ENCODE data around the gene IER3. TPM values are rescaled to one million over a fixed set of nuclear protein-coding genes. Genes with fewer than 3 reads are reported as not detected.

The IER3 gene
- total and polyA plus RNA-seq, 2 of the 13 experiments (the other 11 are each of a cell fraction or from before 2014, with no cell fraction given): 51.1 to 131 TPM

DNA sequence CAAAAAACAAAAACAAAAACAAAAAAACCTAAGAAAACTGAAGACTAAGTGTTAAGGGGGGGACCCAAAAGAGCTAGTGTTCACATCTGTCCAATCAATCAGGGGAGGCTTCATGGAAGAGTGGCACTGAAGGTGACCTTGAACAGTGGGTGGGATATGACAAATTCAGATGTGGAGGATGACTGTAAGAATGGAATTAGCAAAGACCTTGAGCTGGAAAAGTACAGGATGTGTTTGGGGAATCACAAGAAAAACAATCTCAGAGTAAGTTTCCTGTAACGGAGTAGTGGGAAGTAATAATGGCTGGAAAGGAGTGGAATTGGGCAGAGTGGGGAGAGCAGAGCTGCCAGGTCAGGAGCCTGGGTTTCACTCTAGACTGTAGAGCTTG lies 2.9 kb upstream of the IER3 start (continued):
- TF ChIP-seq EP300 (IDR thresholded peaks at IDR 0.05; ENCODE audit: low read depth in 2 of 2, low read length in 2 of 2) (peak in 1 of 2 experiments; percentile 63; a peak in 1 of 4 replicates), EP300 (CRISPR knock-in tag; IDR thresholded peaks at IDR 0.05; ENCODE audit: borderline replicate concordance) (no peak), ZNF792 (CRISPR knock-in tag; IDR thresholded peaks at IDR 0.05) (peak; percentile 19; the same call in 1 of the 2 replicates), RXRB (CRISPR knock-in tag; IDR thresholded peaks at IDR 0.05; ENCODE audit: borderline replicate concordance) (peak; percentile 48; the same call in 1 of the 2 replicates), MED1 (CRISPR knock-in tag; IDR thresholded peaks at IDR 0.05) (peak; percentile 91), GABPB1 (CRISPR knock-in tag; IDR thresholded peaks at IDR 0.05) (0 out of 2 replicates have a peak, but pooled peaks have one; percentile 1)
- TF ChIP-seq, protein P1, sequence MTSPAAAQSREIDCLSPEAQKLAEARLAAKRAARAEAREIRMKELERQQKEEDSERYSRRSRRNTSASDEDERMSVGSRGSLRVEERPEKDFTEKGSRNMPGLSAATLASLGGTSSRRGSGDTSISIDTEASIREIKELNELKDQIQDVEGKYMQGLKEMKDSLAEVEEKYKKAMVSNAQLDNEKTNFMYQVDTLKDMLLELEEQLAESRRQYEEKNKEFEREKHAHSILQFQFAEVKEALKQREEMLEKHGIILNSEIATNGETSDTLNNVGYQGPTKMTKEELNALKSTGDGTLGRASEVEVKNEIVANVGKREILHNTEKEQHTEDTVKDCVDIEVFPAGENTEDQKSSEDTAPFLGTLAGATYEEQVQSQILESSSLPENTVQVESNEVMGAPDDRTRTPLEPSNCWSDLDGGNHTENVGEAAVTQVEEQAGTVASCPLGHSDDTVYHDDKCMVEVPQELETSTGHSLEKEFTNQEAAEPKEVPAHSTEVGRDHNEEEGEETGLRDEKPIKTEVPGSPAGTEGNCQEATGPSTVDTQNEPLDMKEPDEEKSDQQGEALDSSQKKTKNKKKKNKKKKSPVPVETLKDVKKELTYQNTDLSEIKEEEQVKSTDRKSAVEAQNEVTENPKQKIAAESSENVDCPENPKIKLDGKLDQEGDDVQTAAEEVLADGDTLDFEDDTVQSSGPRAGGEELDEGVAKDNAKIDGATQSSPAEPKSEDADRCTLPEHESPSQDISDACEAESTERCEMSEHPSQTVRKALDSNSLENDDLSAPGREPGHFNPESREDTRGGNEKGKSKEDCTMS (CRISPR knock-in tag; conservative IDR thresholded peaks at IDR 0.05): no peak

DNA sequence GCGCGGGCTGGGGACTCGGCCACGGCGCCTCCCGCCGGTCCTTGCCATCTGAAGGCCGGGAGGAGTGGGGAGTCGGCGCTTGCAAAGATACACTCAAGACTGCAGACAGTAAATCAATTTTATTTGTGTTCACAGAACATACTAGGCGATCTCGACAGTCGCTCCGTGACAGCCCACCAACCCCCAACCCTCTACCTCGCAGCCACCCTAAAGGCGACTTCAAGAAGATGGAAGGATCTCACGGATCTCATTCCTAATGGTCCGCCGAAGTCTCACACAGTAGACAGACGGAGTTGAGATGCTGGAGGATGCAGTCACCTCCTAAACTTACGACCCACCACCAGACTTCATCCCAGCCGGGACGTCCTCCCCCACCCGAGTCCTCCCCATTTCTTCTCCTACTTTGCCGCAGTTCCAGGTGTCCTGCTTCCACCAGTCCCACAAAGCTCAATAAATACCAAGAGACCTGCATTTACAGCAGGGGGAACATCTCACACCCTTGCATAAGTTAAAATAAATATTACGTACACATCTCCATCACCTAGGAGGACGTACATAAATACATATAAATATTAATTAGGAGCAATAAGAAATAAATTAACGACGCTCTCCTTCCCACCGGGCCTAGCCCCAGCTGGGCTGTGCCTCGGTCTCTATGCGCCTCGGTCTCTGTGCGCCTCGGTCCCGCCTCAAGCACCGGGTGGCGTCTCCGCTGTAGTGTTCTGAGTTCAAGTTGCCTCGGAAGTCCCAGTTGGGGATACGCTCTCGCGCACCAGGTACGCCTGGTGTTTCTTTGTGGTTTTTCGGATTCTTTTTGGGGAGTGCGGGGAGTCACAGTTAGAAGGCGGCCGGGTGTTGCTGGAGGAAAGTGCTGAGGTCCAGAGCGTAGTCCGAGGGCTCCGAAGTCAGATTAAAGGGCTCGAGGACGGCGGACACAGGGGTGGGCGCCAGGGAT lies 971 bp downstream of the IER3 start:
- H3K9me3 ChIP-seq (ENCODE audit: low read length): no peaks in the 10 kb centered on the region
- H3K79me2 ChIP-seq (ENCODE audit: insufficient read depth, low read length): peaks cover 27% of the 10 kb centered on the region
- H3K4me1 ChIP-seq (ENCODE audit: insufficient read depth, low read length): peaks cover 78% of the 10 kb centered on the region
- H3K9ac ChIP-seq (ENCODE audit: insufficient read depth, low read depth, low read length): peak overlapping the region; percentile 94
- H3K4me3 ChIP-seq (replicated peaks in 1 of 3; ENCODE audit: insufficient read depth in 1 of 3, low read depth in 2 of 3, low read length in 3 of 3): peak overlapping the region; percentile 91 to 98 (median 98)
- H3K4me2 ChIP-seq (ENCODE audit: low read depth, low read length): peak overlapping the region; percentile 91
- intact Hi-C loops (cut with micrococcal nuclease; ENCODE audit: unreplicated experiment): loop anchor here (1.0 kb wide), 4 partner anchors 21 to 85 kb away; no protein-coding TSS in a partner anchor
- DNase-seq (ENCODE audit: low spot score): no peak
- TSS peak; percentile 98 for BruUV-seq (replicated peaks)
- no peak for FAIRE-seq
- CTCF ChIA-PET (ENCODE audit: low intra/inter-chr PET ratio, low total read pairs): interaction anchor here (0.7 to 1.5 kb wide), 3 partner anchors 39 to 85 kb away, joined by 3 to 6 read pairs (median 3); no protein-coding TSS in a partner anchor
- 1% methylated on average over 53 of the region's 55 CpGs for WGBS (ENCODE audit: low lambda C conversion rate)
- peaks cover 15% of the 10 kb centered on the region for H4K20me1 ChIP-seq (ENCODE audit: insufficient read depth, low read length)
- H2AFZ ChIP-seq (ENCODE audit: low read length): no peak overlapping the region
- peaks cover 7 to 14% of the 10 kb centered on the region in 2 experiments for H3K36me3 ChIP-seq (replicated peaks in 1 of 2; ENCODE audit: control insufficient read depth in 1 of 2, insufficient read depth in 2 of 2, low read length in 2 of 2)
- H3K27me3 ChIP-seq (ENCODE audit: control insufficient read depth in 1 of 2, insufficient read depth in 2 of 2, low read length in 2 of 2): no peaks in the 10 kb centered on the region; a peak in 1 of 5 replicates
- peak overlapping the region; percentile 81 for H3K27ac ChIP-seq (ENCODE audit: extremely low read length, insufficient read depth, low read length)
- POLR2A ChIA-PET: interaction anchor here (0.7 to 16.9 kb wide), 30 partner anchors 9 to 139 kb away, joined by 3 to 414 read pairs (median 8); partner anchors contain the start of genes MDC1 and NRM
- no peak; the same call in 2 of the 3 replicates for ATAC-seq
- in situ Hi-C loops (cut with HindIII; ENCODE audit: extremely low pct_ligation_motif_present, low pct_unique_long_range_greater_than_20kb): loop anchor here (5.0 kb wide), 2 partner anchors 84 to 134 kb away; no protein-coding TSS in a partner anchor
- TF ChIP-seq, protein P2, sequence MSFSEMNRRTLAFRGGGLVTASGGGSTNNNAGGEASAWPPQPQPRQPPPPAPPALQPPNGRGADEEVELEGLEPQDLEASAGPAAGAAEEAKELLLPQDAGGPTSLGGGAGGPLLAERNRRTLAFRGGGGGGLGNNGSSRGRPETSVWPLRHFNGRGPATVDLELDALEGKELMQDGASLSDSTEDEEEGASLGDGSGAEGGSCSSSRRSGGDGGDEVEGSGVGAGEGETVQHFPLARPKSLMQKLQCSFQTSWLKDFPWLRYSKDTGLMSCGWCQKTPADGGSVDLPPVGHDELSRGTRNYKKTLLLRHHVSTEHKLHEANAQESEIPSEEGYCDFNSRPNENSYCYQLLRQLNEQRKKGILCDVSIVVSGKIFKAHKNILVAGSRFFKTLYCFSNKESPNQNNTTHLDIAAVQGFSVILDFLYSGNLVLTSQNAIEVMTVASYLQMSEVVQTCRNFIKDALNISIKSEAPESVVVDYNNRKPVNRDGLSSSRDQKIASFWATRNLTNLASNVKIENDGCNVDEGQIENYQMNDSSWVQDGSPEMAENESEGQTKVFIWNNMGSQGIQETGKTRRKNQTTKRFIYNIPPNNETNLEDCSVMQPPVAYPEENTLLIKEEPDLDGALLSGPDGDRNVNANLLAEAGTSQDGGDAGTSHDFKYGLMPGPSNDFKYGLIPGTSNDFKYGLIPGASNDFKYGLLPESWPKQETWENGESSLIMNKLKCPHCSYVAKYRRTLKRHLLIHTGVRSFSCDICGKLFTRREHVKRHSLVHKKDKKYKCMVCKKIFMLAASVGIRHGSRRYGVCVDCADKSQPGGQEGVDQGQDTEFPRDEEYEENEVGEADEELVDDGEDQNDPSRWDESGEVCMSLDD (CRISPR knock-in tag; IDR thresholded peaks at IDR 0.05; ENCODE audit: borderline replicate concordance): peak; percentile 52; the same call in 1 of the 2 replicates
- 0 out of 2 replicates have a peak, but pooled peaks have one; percentile 13 for TF ChIP-seq ONECUT2 (CRISPR knock-in tag; IDR thresholded peaks at IDR 0.05)
- no peak for TF ChIP-seq TOPORS (CRISPR knock-in tag; IDR thresholded peaks at IDR 0.05)
- peak; percentile 17; the same call in 1 of the 2 replicates for TF ChIP-seq SMYD3 (CRISPR knock-in tag; IDR thresholded peaks at IDR 0.05)
